ENCODE results near the gene ITPRIPL2.

ITPRIPL2 gene

DNA sequence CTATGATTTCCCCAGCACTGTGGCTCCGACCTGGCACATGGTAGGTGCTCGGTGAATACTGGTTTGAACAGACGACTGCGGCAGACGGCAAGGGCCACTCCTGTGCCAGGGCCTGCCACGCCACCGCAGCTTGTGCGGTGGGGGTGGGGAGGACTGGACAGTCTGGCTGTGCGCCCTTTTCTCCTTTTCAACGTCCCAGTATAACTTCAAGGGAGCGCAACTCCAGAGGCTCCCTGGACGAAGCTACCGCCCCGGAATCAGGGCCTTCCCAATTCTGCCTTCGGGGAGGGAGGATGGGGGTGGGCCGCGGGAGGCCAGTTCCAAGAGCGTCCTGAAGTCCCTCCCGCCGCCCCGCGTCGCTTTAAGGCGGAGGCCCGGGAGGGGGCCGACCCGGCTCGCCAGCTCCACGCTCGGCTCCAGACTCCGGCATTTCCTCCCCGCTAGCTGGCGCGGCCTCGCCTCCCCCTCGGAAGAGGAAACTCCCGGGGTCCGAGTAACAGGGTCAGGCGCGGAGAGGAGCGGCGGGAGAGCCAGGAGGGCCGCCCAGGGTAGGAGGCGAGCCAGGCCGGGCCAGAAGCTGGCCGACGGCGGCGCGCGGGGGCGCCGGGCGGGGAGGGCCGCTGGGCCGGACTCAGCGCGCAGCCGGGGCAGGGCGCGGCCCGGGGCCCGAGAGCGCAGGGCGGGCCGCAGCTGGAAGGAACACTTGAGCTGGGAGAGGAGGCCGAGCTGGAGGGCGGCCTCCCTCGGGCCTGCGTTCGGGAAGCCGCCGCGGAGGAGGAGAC is at the start of gene ITPRIPL2:
Gene ITPRIPL2 (plus strand): TSS at position 388 of the 782 bp plus-strand sequence. CDS start 498 bp downstream, outside the sequence.
- peak in 1 of 2 donors; percentile 26 for DNase-seq

DNA sequence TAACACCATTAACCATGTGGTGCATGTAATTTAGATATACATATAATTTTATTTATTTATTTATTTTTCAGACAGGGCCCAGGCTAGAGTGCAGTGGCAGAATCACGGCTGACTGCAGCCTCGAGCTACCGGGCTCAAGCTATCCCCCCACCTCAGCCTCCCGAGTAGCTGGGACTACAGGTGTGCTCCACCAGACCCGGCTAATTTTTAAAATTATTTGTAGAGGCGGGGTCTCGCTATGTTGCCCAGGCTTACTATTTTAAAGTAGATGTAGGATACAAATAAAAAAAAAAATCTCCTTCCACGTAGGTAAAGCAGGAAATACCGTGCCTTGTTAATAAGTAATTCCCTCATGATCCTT is 46.8 kb upstream of the ITPRIPL2 start:
- DNase-seq, result no peak

GRCh38 chr16:19067349-19068236 is 46.2 kb upstream of the ITPRIPL2 start, which contains the start of gene COQ7:
COQ7 (plus strand) TSS chr16:19067614; CDS start chr16:19067665, 51 bp downstream.
- DNase-seq, result peak; percentile 95

GRCh38 chr16:19068237-19068815 is 45.4 kb upstream of the ITPRIPL2 start:
- DNase-seq, result no peak

GRCh38 chr16:19071811-19072777 is 41.7 kb upstream of the ITPRIPL2 start:
- peak; percentile 48 to 62 for DNase-seq

GRCh38 chr16:19073344-19073743 is 40.4 kb upstream of the ITPRIPL2 start:
- no peak for DNase-seq

- DNase-seq, result no peak
Observed at GRCh38 chr16:19073863-19074262, 39.9 kb upstream of the ITPRIPL2 start.

DNA sequence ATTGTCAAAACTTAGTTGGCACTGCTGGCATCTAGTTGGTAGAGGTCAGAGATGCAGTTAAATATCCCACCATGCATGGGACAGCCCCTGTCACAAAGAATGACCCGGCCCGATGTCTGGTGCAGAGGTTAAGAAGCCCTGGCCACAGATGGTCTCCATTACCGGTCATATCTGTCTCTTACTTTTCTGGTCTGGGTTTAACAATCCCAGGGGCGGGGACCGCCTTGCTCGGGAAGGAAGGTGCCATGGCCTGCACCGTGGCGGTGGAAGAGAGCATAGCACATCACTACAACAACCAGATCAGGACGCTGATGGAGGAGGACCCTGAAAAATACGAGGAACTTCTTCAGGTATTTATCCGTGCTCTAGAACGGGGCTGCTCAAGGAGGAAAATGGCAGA is 38.3 kb upstream of the ITPRIPL2 start:
- no peak for DNase-seq

DNA sequence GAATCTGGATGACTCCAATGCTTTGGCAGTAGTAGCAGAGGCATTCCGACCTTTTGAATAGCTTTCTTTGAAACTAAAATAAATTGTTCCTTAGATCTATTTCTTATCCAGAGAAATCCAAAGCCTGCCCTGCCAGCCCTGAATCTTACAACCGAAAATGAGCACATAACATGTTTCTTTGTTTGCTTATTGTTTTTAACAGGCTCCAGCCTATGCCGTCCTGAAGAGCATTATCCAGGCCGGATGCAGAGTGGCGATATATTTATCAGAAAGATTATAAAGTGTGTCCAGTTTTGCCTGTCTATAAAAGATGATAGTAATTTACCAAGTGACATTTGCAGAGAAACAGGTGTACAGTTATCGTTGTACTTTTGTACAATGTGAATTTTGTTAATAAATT is 35.9 kb upstream of the ITPRIPL2 start:
- DNase-seq, result no peak

- DNase-seq, result no peak
Observed at GRCh38 chr16:19083670-19084069, 30.1 kb upstream of the ITPRIPL2 start.

DNA sequence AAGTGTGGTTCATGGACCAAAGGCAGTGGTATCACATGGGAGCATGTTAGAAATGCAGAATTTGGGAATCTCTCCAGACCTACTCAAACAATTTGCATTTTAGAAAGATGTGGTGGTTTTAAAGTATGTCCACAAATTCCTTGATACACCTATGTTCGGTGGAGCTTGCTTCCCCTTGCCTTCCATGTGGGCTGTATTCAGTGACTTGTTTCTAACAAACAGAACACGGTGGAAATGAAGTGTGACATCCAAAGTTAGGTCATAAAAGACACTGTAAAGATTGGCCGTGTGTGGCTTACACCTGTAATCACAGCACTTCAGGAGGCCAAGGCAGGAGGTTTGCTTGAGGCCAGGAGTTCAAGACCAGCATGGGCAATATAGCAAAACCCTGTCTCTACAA is 29.6 kb upstream of the ITPRIPL2 start:
- no peak for DNase-seq

- no peak for DNase-seq
Observed at GRCh38 chr16:19084879-19085278, 28.9 kb upstream of the ITPRIPL2 start.

DNA sequence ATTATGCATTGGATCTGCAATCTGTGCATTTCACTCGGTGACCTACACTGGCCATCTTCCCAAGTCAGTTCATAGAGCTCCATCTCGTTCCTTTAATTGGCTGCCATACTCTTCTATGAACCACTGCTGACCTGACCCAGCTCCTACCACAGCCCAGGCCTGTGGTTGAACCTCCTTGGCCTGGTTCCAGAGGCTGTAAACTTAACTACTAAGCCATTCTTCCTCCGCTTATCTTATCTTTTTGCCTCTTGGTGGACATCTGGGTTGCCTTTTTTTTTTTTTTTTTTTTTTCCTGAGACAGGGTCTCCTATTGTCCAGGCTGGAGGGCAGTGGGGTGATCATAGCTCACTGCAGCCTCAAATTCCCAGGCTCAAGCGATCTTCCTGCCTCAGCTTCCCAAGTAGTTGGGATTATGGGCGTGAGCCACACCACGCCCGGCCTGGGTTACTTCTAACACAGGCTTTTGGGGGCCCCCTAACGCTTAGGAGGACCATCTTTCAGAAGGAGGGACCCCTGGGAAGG is 28.0 kb upstream of the ITPRIPL2 start:
- DNase-seq, result no peak

DNA sequence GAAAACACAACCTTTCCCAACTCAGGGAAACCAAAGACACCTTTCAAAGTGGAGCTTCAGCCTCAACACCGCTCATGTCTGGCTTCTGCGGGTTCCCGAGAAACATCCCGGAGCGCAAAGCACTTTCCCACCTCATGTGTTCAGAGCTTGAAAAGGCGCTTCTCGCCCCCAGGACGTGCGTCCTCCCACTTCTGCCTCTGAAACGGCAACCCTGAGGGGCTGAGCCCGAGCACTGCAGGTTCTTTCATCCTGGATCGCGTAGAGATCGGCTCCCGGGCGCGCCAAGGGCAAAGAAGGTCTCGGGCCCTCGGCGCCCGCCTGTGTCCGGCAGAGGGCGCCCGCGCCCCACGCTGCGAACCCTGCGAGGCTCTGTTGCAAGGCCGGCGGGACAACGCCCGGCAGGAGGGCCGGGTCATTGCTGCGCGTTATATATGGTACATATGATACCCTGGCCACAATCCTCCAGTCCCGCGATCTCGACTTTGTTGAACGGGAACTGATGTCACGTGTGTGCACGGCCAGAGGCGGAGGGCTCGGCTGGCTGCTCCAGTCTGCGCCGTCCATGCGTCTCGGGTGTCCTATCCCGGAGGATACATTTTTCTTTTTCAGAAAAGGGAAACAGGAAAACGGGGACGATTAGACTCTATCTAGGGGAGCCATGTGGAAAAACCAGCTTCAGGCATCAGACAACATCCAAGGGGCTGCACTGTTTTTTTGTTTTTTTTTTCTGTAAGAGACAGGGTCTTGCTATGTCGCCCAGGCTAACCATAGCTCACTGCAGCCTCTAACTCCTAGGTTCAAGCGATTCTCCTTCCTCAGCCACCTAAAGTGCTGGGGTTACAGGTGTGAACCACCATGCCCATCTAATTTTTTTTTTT is 27.2 kb upstream of the ITPRIPL2 start:
- DNase-seq, result peak; percentile 79 to 86

GRCh38 chr16:19088341-19088916 is 25.3 kb upstream of the ITPRIPL2 start:
- DNase-seq, result no peak

DNA sequence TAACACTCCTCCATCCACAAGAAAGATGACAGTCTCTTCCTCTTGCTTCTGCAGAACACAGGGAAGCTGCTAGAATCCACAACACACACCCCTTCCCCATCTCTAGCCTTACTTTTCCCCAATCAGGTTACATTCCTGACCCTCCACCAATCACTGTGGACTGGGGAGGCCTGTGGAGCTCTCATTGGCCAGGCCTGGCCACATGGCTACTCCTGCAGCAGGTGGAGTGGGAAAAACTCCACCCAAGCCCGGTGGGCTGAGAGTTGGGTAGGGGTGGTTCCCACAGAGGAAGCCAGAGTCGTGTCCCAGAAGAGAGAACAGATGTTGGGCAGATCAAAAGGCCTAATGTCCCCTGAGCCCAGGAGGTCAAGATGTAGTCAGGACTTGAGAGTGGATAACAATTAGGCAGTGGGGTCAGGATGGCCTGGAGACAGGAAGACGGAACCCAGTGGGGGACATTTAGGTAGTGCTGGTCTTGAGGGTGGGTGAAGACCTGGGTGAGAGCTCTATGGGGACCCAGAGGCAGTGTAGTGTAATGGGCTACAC is 24.3 kb upstream of the ITPRIPL2 start:
- no peak for DNase-seq

DNA sequence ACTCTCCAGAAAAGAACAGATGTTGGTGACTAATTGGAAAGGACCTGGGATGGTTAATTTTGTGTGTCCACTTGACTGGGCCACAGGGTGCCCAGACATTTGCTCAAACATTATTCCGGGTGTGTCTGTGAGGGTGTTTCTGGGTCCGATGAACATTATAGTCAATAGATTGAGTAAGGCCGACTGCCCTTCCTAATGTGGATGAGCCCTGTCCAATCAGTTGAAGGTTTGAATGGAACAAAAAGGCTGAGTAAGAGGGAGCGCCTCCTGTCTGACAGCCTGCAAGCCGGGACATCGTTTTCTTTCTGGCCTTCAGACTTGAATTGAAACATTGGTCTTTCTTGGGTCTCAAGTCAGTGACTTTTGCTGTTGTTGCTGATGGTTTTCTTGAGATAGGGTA is 22.8 kb upstream of the ITPRIPL2 start:
- no peak for DNase-seq

DNA sequence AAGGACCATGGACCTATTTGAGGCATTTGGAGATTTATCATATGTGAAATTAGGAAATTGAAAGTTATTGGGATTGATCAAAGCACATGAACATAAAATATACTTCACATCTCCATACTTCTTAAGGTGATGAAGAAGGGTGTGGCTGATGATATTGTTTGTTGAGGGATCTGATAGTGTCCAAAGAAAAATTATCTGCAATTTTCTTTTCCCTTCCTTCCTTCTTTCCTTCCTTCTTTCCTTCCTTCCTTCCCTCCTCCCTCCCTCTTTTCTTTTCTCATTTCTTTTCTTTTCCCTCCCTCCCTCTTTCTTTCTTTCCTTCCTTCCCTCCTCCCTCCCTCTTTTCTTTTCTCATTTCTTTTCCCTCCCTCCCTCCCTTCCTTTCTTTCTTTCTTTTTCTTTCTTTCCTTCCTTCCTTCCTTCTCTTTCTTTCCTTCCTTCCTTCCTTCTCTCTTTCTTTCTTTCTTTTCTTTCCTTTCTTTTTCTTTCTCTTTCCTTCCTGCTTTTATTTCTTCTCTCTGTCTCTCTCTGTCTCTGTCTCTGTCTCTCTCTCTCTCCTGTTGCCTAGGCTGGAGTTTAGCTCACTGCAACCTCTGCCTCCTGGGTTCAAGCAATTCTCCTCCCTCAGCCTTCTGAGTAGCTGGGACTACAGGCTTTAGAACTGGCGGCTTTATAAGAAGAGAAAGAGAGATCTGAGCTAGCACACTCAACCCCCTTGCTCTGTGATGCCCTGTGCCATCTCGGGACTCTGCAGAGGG is 20.9 kb upstream of the ITPRIPL2 start:
- DNase-seq, result no peak

Data from stimulated activated CD4-positive, alpha-beta T cell treated with anti-CD3 and anti-CD28 coated beads, Interleukin-2, amount 100 ng/mL, for 48 hours (primary cell).